GM23248 (cell line): ENCODE measurements around the gene PRSS33.

Experiments
- EZH2 ChIP-seq: fragments of 200-600 bp; sonication (generic); IDR thresholded peaks from 2 replicates; pipeline ENCODE4 v1.6.1; 2018; ENCODE audit warnings: antibody characterized with exemption, mild to moderate bottlenecking; ENCODE audit not compliant: insufficient read depth, poor library complexity, severe bottlenecking
- EZH2phosphoT487 ChIP-seq: fragments of 200-600 bp; sonication (generic); IDR thresholded peaks from 2 replicates; pipeline ENCODE4 v1.6.1; 2018; ENCODE audit warnings: antibody characterized with exemption, moderate library complexity, mild to moderate bottlenecking, low read depth; ENCODE audit not compliant: insufficient read depth

DNA sequence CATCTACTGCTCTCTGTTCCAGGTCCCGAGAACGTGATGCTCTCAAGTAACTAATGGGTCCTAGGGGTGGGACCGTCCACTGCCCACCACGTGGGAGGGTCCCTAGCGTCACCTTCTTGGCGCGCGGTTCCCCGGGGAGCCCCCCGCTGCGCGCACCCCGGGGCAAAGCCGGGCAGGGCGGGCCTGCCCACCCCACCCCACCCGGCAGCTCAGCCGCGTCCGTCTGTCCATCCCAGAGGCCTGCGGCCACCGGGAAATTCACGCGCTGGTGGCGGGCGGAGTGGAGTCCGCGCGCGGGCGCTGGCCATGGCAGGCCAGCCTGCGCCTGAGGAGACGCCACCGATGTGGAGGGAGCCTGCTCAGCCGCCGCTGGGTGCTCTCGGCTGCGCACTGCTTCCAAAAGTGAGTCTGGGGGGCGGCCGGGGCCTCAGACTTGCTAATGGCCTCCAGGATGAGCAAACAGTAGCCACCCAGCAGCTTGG is 11.4 kb upstream of the PRSS33 start:
- TF ChIP-seq EZH2phosphoT487 = no peak
- no peak for TF ChIP-seq EZH2
